Keratinocyte (primary cell): Measurements from ENCODE around the gene MAVS.

ENCODE experiments used
- EZH2 ChIP-seq: IDR thresholded peaks from one replicate; pipeline ENCODE4 v1.6.1; 2012; ENCODE audit warnings: inconsistent platforms, mild to moderate bottlenecking, low read length, moderate library complexity
- TF ChIP-seq, protein P1 (sequence below), 3 experiments: IDR thresholded peaks in 1 of 3; conservative IDR thresholded peaks in 1 of 3; optimal IDR thresholded peaks in 1 of 3; 2 replicates in 2 of 3; 3 replicates in 1 of 3; pipeline versions ENCODE3 to v1.5.1; 2011; ENCODE audit warnings: low read length in 3 of 3, mild to moderate bottlenecking in 3 of 3, moderate library complexity in 2 of 3, control low read depth in 1 of 3, inconsistent platforms in 1 of 3; ENCODE audit not compliant: insufficient read depth in 2 of 3; ENCODE audit errors: extremely low read depth in 1 of 3

- TF ChIP-seq, protein P1, sequence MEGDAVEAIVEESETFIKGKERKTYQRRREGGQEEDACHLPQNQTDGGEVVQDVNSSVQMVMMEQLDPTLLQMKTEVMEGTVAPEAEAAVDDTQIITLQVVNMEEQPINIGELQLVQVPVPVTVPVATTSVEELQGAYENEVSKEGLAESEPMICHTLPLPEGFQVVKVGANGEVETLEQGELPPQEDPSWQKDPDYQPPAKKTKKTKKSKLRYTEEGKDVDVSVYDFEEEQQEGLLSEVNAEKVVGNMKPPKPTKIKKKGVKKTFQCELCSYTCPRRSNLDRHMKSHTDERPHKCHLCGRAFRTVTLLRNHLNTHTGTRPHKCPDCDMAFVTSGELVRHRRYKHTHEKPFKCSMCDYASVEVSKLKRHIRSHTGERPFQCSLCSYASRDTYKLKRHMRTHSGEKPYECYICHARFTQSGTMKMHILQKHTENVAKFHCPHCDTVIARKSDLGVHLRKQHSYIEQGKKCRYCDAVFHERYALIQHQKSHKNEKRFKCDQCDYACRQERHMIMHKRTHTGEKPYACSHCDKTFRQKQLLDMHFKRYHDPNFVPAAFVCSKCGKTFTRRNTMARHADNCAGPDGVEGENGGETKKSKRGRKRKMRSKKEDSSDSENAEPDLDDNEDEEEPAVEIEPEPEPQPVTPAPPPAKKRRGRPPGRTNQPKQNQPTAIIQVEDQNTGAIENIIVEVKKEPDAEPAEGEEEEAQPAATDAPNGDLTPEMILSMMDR (optimal IDR thresholded peaks at IDR 0.05 in 1 of 3, IDR thresholded peaks at IDR 0.05 in 1 of 3, conservative IDR thresholded peaks at IDR 0.05 in 1 of 3; ENCODE audit: extremely low read depth in 1 of 3, insufficient read depth in 2 of 3, low read length in 3 of 3): no peak
- no peak for TF ChIP-seq EZH2
Observed at GRCh38 chr20:3901706-3902440, 55.2 kb downstream of the MAVS start.
